ENCODE measurements around the gene CMSS1.

Gene CMSS1

GRCh38 chr3:100103558-100104441, 286.1 kb downstream of the CMSS1 start:
- Mint-ChIP-seq H3K4me1 (peaks cover 56% of the 10 kb centered on the region), H3K27ac (peak overlapping the region; percentile 60 to 85 (median 67)), H3K27me3 (ENCODE audit: low read depth) (no peaks in the 10 kb centered on the region), H3K36me3 (ENCODE audit: low read depth) (no peaks in the 10 kb centered on the region), H3K4me3 (no peak overlapping the region), H3K9me3 (no peaks in the 10 kb centered on the region)
- TF ChIP-seq CTCF (IDR thresholded peaks at IDR 0.05; ENCODE audit: unreplicated experiment in 3 of 3): no peak

GRCh38 chr3:100104442-100104798, 286.8 kb downstream of the CMSS1 start:
- H3K4me3 Mint-ChIP-seq: no peak overlapping the region
- H3K27ac Mint-ChIP-seq: peak overlapping the region; percentile 60 to 85 (median 67)
- no peaks in the 10 kb centered on the region for H3K9me3 Mint-ChIP-seq
- no peak for TF ChIP-seq CTCF (IDR thresholded peaks at IDR 0.05; ENCODE audit: unreplicated experiment in 3 of 3)
- no peaks in the 10 kb centered on the region for H3K27me3 Mint-ChIP-seq (ENCODE audit: low read depth)
- H3K4me1 Mint-ChIP-seq: peaks cover 62% of the 10 kb centered on the region
- no peaks in the 10 kb centered on the region for H3K36me3 Mint-ChIP-seq (ENCODE audit: low read depth)

- Mint-ChIP-seq H3K9me3 (no peaks in the 10 kb centered on the region), H3K4me1 (peaks cover 63% of the 10 kb centered on the region), H3K4me3 (no peak overlapping the region), H3K27ac (peak overlapping the region; percentile 60 to 85 (median 67)), H3K27me3 (ENCODE audit: low read depth) (no peaks in the 10 kb centered on the region), H3K36me3 (ENCODE audit: low read depth) (no peaks in the 10 kb centered on the region)
- no peak for TF ChIP-seq CTCF (IDR thresholded peaks at IDR 0.05; ENCODE audit: unreplicated experiment in 3 of 3)
Measured at GRCh38 chr3:100104817-100105413, 287.3 kb downstream of the CMSS1 start.

GRCh38 chr3:100105501-100105900, 287.8 kb downstream of the CMSS1 start:
- Mint-ChIP-seq H3K4me1 (peaks cover 68% of the 10 kb centered on the region), H3K27me3 (ENCODE audit: low read depth) (no peaks in the 10 kb centered on the region), H3K4me3 (no peak overlapping the region), H3K27ac (peak overlapping the region; percentile 60 to 85 (median 67)), H3K36me3 (ENCODE audit: low read depth) (no peaks in the 10 kb centered on the region), H3K9me3 (no peaks in the 10 kb centered on the region)
- TF ChIP-seq CTCF (IDR thresholded peaks at IDR 0.05; ENCODE audit: unreplicated experiment in 3 of 3): no peak

GRCh38 chr3:100106094-100106493, 288.4 kb downstream of the CMSS1 start:
- H3K4me1 Mint-ChIP-seq: peaks cover 73% of the 10 kb centered on the region
- no peaks in the 10 kb centered on the region for H3K36me3 Mint-ChIP-seq (ENCODE audit: low read depth)
- no peak overlapping the region for H3K4me3 Mint-ChIP-seq
- H3K9me3 Mint-ChIP-seq: no peaks in the 10 kb centered on the region
- no peaks in the 10 kb centered on the region for H3K27me3 Mint-ChIP-seq (ENCODE audit: low read depth)
- peak overlapping the region; percentile 60 to 85 (median 67) for H3K27ac Mint-ChIP-seq
- no peak for TF ChIP-seq CTCF (IDR thresholded peaks at IDR 0.05; ENCODE audit: unreplicated experiment in 3 of 3)

All from nephron (organoid).